Stimulated activated CD4-positive, alpha-beta T cell treated with anti-CD3 and anti-CD28 coated beads, Interleukin-12 subunit alpha, Interleukin-12 subunit beta, amount 100 ng/mL, for 48 hours (primary cell): ENCODE measurements around the gene NR2E1.

Source experiments
- DNase-seq, 3 donors: peaks; one replicate each; pipeline ENCODE4 v3.0.0-alpha.2; 2020; ENCODE audit warnings: low read depth in 2 of 3, low spot score in 1 of 3

The NR2E1 gene

GRCh38 chr6:108171291-108171917, 5.6 kb downstream of the NR2E1 start:
- DNase-seq = no peak

DNA sequence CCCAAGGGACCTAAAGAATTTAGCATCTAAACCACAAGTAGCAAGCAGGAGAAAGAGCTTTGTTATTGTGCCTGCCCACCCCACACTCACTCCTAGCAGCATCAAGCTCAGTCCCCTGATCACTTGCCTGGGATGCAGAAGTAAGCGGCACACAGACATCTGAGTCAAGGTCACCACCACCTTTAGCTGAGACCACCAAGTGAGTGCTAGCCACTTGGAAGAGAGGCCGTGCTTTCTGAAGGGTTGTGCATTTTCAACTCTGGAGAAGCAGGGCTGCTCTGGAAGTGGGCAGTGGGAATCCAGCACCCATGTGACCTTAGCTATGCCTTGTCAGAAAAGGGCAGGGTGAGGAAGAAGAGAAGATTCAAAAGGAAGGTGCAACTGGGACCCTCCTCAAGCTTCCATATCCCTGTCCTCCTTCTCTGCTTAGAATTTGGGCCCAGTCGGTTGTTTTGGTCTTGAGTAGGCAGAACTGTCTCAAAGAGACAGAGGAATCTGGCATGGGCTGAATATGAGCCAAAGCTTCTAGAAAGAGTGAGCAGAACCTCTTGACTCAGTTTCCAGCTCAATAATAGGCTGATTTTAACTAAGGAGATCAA, 6.2 kb downstream of the NR2E1 start:
- no peak for DNase-seq

- no peak for DNase-seq
Observed at GRCh38 chr6:108174371-108175175, 8.8 kb downstream of the NR2E1 start.

- DNase-seq = no peak
Observed at GRCh38 chr6:108175176-108175591, 9.4 kb downstream of the NR2E1 start.

DNA sequence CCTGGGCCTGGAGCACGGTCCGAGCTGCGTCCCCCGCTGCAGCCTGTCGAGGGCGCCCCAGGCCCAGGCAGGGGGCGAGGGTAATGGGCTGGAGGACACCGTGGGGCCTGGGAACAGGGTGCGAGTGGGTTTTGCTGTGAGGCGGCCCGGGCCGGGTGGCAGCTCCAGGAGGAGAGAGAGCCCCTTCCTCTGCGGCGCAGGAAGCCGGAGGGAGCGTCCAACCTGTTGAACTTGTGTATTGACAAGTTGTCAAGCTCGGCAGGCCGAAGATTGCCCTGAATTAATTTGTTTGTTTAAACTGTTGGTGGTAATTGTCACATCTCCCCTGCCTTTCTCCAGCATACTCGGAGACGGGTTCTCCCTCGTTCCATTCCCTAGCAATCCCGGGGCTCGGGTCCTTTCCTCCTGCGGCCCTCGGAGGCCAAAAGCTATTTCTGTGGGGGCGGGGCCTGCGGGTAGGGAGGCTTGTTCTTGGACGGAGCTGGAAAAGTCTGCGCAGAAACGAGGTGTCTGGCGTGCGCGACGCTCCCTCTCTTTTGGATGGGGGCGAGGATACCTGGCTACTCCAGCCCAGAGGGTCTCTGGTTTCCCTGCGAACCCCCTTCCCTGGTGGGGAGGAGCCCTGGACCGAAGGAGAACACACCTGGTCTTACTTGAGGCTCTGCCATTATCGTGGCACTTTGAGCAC, 9.9 kb downstream of the NR2E1 start:
- no peak for DNase-seq

DNA sequence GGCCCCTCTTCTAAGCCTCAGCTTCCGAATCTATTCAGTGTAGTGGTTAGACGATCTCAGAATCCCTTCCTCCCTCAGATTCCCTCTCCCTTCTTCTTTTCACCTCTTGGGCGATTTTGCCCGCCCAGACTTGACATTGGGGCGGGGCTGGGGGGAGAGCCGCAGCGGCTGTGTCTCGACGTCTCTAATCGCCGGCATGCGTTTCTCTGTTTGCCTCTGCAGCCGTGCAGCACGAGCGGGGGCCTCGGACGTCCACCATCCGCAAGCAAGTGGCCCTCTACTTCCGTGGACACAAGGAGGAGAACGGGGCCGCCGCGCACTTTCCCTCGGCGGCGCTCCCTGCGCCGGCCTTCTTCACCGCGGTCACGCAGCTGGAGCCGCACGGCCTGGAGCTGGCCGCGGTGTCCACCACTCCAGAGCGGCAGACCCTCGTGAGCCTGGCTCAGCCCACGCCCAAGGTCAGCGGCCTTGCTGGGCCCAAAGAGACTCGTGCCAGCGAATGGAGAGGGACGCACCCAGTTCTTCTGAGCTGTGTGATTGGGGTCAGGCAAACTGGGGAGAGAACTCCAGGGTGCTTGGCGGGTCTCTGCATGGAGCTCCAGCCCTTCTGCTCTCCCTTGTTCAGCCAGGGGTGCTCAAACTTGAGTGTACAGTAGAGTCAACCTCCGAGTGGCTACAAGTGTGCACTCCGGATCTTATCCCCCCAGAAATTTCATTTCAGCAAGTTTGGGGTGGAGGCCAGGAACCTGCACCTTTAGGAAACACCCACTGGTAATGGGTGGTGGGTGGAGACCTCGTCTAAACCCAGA, 10.7 kb downstream of the NR2E1 start:
- no peak for DNase-seq

GRCh38 chr6:108179741-108180140, 13.9 kb downstream of the NR2E1 start:
- DNase-seq = no peak

- no peak for DNase-seq
Observed at GRCh38 chr6:108180266-108180665, 14.4 kb downstream of the NR2E1 start.

DNA sequence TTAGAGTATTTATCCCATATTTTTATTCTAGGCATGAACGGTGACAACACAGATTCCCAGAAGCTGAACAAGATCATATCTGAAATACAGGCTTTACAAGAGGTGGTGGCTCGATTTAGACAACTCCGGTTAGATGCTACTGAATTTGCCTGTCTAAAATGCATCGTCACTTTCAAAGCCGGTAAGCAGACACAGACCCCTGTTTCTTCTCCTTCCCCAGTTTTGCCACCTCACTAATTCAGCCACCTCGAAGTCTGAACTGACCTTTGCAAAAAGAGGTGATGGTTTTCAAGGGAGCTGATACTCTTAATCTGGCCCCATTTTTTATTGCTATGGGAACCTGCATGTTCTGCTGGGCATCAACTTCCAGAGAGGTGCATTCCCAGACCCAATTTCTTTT, 15.0 kb downstream of the NR2E1 start:
- DNase-seq = no peak

GRCh38 chr6:108186226-108186625, 20.4 kb downstream of the NR2E1 start:
- no peak for DNase-seq

GRCh38 chr6:108187519-108187918, 21.7 kb downstream of the NR2E1 start:
- no peak for DNase-seq

DNA sequence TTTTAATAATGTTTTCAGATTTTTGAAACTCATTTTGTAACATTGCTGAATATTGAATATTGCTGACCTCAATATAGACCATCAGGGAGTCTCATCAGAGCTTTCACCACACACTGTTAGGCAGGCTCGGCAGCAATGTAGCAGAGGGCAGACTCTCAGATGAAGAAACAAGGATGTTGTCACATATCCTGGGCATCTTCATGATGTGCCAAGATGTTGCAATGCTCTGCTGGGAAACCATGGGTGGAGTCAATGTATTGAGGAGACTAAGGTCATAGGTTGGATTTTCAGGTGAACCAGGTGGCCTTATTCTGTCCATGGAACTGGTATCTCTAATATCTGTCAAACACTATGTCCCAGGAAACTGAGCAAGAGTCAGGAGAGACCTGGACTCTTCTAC, 27.3 kb downstream of the NR2E1 start:
- no peak for DNase-seq

DNA sequence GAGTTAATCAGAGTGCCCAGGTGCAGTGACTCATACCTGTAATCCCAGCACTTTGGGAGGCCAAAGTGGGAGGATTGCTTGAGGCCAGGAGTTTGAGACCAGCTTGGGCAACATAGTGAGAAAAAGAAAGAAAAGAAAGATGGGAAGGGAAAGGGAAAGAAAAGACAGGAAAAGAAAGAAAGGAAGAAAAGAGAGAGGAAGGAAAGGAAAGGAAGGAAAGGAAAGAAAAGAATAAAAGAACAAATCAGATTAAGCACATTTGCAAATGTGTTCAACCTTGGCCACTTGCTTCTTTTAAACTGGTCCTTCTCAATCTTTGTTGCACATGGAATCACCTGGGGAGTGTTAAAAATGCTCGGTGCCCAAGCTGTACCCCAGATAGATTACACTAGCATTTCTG, 28.0 kb downstream of the NR2E1 start:
- no peak for DNase-seq

- no peak for DNase-seq
Observed at GRCh38 chr6:108194503-108194902, 28.7 kb downstream of the NR2E1 start.

- DNase-seq = no peak
Observed at GRCh38 chr6:108195209-108195608, 29.4 kb downstream of the NR2E1 start.

- DNase-seq = no peak
Observed at GRCh38 chr6:108198761-108199498, 33.1 kb downstream of the NR2E1 start.

GRCh38 chr6:108200186-108200585, 34.4 kb downstream of the NR2E1 start:
- no peak for DNase-seq

DNA sequence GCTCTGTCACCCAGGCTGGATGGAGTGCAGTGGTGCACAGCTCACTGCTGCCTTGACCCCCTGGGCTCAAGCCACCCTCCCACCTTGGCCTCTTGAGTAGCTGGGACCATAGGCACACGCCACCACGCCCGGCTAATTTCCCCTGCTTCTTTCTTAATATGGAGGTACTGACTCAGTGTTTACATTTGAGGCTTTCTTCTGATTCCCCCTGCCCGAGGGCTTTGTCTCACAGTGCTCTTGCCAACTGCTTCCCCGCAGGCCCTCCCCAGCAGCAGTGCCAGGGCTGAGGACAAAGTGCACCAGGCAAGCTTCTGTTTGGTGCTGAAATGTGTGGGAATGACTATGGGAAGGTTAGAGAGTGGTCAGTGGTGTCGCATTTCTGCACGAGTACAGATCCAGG, 34.8 kb downstream of the NR2E1 start:
- DNase-seq = no peak

GRCh38 chr6:108203189-108204112, 37.6 kb downstream of the NR2E1 start:
- no peak for DNase-seq
